HUES6 (cell line): Measurements from ENCODE around the gene FN3K.
"Not testable (repeated sequence)": the region's sequence is repeated elsewhere in the genome, so short reads cannot be mapped to it uniquely, and the experiment has no call there.

ENCODE experiments used
- H3K27ac ChIP-seq: 2 replicates; pipeline ENCODE4 v1.7.0; 2013; ENCODE audit warnings: low read depth, mild to moderate bottlenecking, low read length, inconsistent platforms
- H3K27me3 ChIP-seq: 2 replicates; pipeline ENCODE4 v1.6.1; 2013; ENCODE audit warnings: low read length; ENCODE audit not compliant: control insufficient read depth, insufficient read depth
- H3K36me3 ChIP-seq: 2 replicates; pipeline ENCODE4 v1.6.1; 2013; ENCODE audit warnings: low read length; ENCODE audit not compliant: control insufficient read depth, insufficient read depth
- H3K4me1 ChIP-seq: 2 replicates; pipeline ENCODE4 v1.6.1; 2013; ENCODE audit warnings: low read length; ENCODE audit not compliant: control insufficient read depth, insufficient read depth
- H3K4me3 ChIP-seq: 2 replicates; pipeline ENCODE4 v1.5.1; 2013; ENCODE audit warnings: low read depth, low read length
- H3K9ac ChIP-seq: one replicate; pipeline ENCODE4 v1.6.1; 2013; ENCODE audit warnings: mild to moderate bottlenecking, low read length
- H3K9me3 ChIP-seq: 2 replicates; pipeline ENCODE4 v1.6.1; 2013; ENCODE audit warnings: low read depth, low read length; ENCODE audit not compliant: control insufficient read depth, insufficient read depth

Gene FN3K

DNA sequence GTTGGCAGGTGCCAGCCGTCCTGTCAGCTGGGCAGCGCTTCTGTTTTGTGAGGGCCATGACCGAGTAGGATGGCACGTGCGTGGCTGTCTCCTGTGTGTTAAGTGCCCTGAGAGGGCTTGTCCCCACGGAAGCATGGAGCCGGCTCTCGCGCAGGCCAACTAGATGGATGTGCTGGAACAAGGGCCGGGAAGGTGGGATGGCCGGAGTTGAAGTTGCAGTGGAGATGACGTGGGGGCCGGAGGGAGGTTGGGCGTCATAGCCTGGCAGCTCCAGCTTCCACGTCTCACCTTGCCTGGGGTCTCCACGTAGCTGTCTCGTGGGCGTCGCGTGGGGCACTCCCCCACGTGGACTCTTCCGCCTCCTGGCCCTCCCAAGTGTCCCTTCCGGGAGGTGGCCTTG lies 44.1 kb downstream of the FN3K start:
- Histone ChIP-seq H3K36me3 (peaks cover 58% of the 10 kb centered on the region), H3K9ac (no peak overlapping the region), H3K27me3 (no peaks in the 10 kb centered on the region), H3K9me3 (no peaks in the 10 kb centered on the region), H3K4me1 (0 out of 2 replicates have a peak, but pooled peaks cover 4% of the 10 kb centered on the region), H3K27ac (no peak overlapping the region), H3K4me3 (no peak overlapping the region)

DNA sequence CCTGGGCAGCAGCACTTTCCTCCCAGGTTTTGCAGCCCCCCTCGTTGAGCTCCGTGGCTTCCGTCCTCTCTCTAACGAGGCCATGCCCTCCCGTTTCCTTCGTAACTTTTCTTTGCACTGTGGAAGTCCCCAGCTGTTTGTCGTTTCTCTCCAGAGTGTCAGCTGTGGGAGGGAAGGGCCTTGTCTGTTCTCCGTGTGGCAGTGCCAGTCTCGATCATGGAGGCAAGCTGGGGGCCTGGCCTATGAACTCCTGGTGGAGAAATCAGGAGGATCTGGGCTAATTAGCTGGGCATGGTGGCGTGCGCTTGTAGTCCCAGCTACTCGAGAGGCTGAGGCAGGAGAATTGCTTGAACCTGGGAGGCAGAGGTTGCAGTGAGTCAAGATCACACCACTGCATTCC lies 44.8 kb downstream of the FN3K start:
- Histone ChIP-seq H3K27ac (no peak overlapping the region), H3K4me1 (0 out of 2 replicates have a peak, but pooled peaks cover 4% of the 10 kb centered on the region), H3K9ac (no peak overlapping the region), H3K36me3 (peaks cover 57% of the 10 kb centered on the region), H3K27me3 (no peaks in the 10 kb centered on the region), H3K9me3 (no peaks in the 10 kb centered on the region), H3K4me3 (no peak overlapping the region)

DNA sequence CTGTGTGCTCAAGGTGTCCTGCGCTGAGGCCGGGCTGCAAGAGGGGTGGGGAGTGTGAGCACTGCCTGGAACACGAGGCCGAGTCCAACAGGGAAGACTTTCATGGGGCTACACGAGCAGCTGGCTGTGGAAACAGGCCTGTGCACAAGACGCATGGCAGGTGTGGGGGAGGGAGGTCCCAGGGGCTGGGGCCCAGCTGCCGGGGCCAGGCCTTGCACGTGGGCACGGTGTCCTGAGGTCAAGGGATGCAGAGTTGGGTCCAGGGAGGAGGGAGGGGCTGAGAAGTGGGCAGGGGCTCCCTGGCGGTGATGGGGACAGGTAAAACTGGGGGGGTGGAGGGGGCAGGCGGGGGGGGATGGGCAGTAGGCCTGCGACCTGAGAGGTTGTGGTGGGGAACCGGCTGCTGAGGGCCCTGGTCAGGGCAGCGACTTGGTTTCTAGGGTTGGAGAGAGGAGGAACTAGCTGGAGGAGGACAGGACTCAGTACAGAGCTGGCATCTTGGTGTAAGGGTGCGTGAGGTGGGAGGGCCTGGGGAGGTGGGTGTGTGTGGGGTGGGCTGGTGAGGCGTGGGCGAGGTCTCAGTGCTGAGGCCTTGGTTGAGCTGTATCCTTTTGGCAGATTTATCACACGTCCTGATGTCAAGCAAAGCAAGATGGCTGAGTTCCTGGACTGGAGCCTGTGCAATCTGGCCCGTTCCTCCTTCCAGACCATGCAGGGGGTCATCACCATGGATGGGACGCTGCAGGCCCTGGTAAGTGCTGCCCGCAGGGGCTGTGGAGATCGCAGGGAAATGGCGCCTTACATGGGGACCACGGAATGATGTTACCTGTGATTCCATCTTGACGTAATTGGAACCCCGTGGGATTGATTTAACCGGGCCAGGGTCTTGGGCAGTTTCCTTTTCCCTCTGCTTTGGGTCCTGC lies 45.8 kb downstream of the FN3K start:
- Histone ChIP-seq H3K4me3 (no peak overlapping the region), H3K27ac (no peak overlapping the region), H3K9ac (no peak overlapping the region), H3K9me3 (no peaks in the 10 kb centered on the region), H3K27me3 (no peaks in the 10 kb centered on the region), H3K36me3 (peaks cover 55% of the 10 kb centered on the region), H3K4me1 (0 out of 2 replicates have a peak, but pooled peaks cover 4% of the 10 kb centered on the region)

DNA sequence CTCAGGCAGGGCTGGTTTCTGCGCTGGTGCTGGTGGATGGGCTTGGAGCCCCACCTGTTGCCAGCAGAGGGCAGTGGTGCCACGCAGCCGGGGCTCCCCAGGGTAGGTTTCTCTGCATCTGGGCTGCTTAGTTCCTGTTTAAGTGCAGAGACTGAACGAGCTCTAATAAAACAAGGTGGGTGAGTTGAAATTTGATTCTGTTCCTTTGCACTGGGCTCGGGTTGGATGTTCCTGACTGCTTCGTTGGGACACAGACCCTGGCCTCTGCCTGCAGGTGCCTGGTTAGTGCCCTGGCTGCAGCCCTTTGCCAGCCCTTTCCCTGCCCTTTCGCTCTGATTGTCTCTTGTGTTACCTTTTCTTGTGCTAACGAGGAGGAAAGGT lies 46.5 kb downstream of the FN3K start:
- H3K27me3 ChIP-seq: no peaks in the 10 kb centered on the region
- no peak overlapping the region for H3K27ac ChIP-seq
- H3K9me3 ChIP-seq: no peaks in the 10 kb centered on the region
- no peak overlapping the region for H3K4me3 ChIP-seq
- no peak overlapping the region for H3K9ac ChIP-seq
- peaks cover 53% of the 10 kb centered on the region for H3K36me3 ChIP-seq
- H3K4me1 ChIP-seq: 0 out of 2 replicates have a peak, but pooled peaks cover 4% of the 10 kb centered on the region

DNA sequence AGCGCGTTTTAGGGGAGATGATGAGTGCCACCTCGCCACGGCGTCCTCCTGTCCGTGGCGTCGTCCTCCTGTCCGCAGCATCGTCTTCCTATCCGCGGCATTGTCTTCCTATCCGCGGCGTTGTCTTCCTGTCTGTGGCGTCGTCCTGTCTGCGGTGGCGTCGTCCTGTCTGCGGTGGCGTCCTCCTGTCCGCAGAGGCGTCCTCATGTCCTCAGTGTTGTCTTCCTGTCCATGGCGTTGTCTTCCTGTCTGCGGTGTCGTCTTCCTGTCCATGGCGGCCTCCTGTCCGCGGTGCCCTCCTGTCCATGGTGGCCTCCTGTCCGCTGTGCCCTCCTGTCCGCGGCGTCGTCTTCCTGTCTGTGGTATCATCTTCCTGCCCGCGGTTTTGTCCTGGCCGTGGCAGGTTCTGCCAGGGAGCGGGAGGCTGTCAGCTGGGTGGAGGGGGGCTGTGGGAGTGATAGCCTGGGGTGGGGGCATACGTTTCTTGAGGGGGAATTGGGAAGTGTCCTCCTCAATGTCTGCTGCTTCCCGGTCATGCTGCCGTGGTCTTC lies 47.3 kb downstream of the FN3K start:
- H3K27ac ChIP-seq: no peak overlapping the region
- H3K36me3 ChIP-seq: peaks cover 60% of the 10 kb centered on the region
- no peak overlapping the region for H3K4me3 ChIP-seq
- no peak overlapping the region for H3K9ac ChIP-seq
- H3K27me3 ChIP-seq: no peaks in the 10 kb centered on the region
- H3K4me1 ChIP-seq: 0 out of 2 replicates have a peak, but pooled peaks cover 4% of the 10 kb centered on the region
- H3K9me3 ChIP-seq: no peaks in the 10 kb centered on the region

GRCh38 chr17:82783498-82783897 lies 48.1 kb downstream of the FN3K start:
- H3K36me3 ChIP-seq: peaks cover 60% of the 10 kb centered on the region
- no peak overlapping the region for H3K4me3 ChIP-seq
- H3K27me3 ChIP-seq: no peaks in the 10 kb centered on the region

DNA sequence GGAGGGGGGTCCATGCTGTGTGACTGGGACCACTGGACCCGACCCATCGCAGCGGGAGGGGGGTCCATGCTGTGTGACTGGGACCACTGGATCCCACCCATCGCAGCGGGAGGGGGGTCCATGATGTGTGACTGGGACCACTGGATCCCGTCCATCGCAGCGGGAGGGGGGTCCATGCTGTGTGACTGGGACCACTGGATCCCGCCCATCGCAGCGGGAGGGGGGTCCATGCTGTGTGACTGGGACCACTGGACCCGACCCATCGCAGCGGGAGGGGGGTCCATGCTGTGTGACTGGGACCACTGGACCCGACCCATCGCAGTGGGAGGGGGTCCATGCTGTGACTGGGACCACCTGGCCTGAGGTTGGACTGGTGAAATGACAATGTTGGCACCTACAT lies 50.2 kb downstream of the FN3K start:
- peaks cover 60% of the 10 kb centered on the region for H3K36me3 ChIP-seq
- not testable (repeated sequence) for H3K27me3 ChIP-seq, H3K4me1 ChIP-seq, H3K9ac ChIP-seq, H3K27ac ChIP-seq, H3K9me3 ChIP-seq, H3K4me3 ChIP-seq

More at GRCh38 chr17:82783498-82783897, 48.1 kb downstream of the FN3K start:
- no peak overlapping the region for H3K9ac ChIP-seq
- no peak overlapping the region for H3K27ac ChIP-seq
- H3K4me1 ChIP-seq: 0 out of 2 replicates have a peak, but pooled peaks cover 4% of the 10 kb centered on the region
- no peaks in the 10 kb centered on the region for H3K9me3 ChIP-seq

GRCh38 chr17:82786427-82786826 lies 51.0 kb downstream of the FN3K start:
- Histone ChIP-seq H3K27me3 (no peaks in the 10 kb centered on the region), H3K4me3 (no peak overlapping the region), H3K9ac (peak overlapping the region; percentile 6), H3K4me1 (0 out of 2 replicates have a peak, but pooled peaks cover 4% of the 10 kb centered on the region), H3K27ac (no peak overlapping the region), H3K9me3 (no peaks in the 10 kb centered on the region), H3K36me3 (peaks cover 64% of the 10 kb centered on the region)

GRCh38 chr17:82787081-82787848 lies 51.9 kb downstream of the FN3K start:
- Histone ChIP-seq H3K36me3 (peaks cover 61% of the 10 kb centered on the region), H3K9ac (no peak overlapping the region)

GRCh38 chr17:82788206-82789001 lies 53.0 kb downstream of the FN3K start:
- no peak overlapping the region for H3K9ac ChIP-seq
- H3K4me3 ChIP-seq: no peak overlapping the region
- peaks cover 53% of the 10 kb centered on the region for H3K36me3 ChIP-seq
- no peaks in the 10 kb centered on the region for H3K9me3 ChIP-seq
- no peaks in the 10 kb centered on the region for H3K4me1 ChIP-seq
- no peak overlapping the region for H3K27ac ChIP-seq
- H3K27me3 ChIP-seq: no peaks in the 10 kb centered on the region

More at GRCh38 chr17:82787081-82787848, 51.9 kb downstream of the FN3K start:
- Histone ChIP-seq H3K27me3 (no peaks in the 10 kb centered on the region), H3K4me3 (no peak overlapping the region), H3K27ac (no peak overlapping the region), H3K9me3 (no peaks in the 10 kb centered on the region), H3K4me1 (no peaks in the 10 kb centered on the region)
